ENCODE measurements around the gene RTCA. TPM values are rescaled to one million over a fixed set of nuclear protein-coding genes. Genes with fewer than 3 reads are reported as not detected.
"Not testable (repeated sequence)": the region's sequence is repeated elsewhere in the genome, so short reads cannot be mapped to it uniquely, and the experiment has no call there.

Gene RTCA
- polyA plus RNA-seq, 2 of the 4 experiments (the other 2 are of a cell fraction), result 23.8 to 39.5 TPM

DNA sequence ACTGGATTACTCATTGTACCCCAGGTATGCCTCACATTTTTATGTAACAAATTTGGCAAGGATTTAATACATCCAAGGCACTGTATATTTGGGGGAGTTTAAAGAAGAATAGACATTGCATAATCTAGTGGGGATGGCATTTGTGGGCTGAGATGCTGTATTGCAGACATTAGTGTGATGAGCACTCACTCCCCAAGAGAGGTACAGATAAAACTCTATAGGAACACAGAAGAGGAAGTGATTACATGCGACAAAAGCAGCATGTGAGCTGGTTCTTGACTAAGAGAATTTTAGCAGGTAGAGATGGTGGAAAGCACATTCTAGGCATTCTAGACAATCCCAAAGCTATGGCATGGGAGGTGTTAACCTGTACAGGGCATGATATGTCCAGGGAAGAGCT lies 62.1 kb downstream of the RTCA start (continued):
- TF ChIP-seq, protein P1, sequence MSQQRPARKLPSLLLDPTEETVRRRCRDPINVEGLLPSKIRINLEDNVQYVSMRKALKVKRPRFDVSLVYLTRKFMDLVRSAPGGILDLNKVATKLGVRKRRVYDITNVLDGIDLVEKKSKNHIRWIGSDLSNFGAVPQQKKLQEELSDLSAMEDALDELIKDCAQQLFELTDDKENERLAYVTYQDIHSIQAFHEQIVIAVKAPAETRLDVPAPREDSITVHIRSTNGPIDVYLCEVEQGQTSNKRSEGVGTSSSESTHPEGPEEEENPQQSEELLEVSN (IDR thresholded peaks at IDR 0.05; ENCODE audit: borderline replicate concordance, low read depth), result no peak
- no peak for TF ChIP-seq KDM5A (IDR thresholded peaks at IDR 0.05)
- TF ChIP-seq RARB (CRISPR knock-in tag; IDR thresholded peaks at IDR 0.05), result no peak
- TF ChIP-seq RAD21 (conservative IDR thresholded peaks at IDR 0.05 in 1 of 2, IDR thresholded peaks at IDR 0.05 in 1 of 2), result no peak
- TF ChIP-seq FOXS1 (CRISPR knock-in tag; IDR thresholded peaks at IDR 0.05), result no peak

DNA sequence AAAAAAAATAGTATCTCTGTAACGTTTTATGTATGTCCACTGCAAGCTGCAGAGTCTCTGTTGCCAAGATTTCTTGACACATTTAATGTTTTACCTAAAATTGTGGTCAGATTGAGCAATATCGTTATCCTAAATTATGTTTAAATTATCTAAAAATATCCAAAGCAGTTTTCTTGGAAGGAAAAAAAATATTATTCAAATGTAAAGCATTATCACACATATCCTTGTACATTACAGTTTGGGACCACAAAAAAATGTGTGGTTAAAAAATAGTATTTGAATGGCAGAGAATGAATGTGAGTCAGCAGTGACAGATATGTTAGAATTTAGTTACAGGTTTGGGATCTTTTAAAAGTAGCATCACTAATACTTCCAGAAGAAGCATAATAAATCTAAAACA lies 65.1 kb downstream of the RTCA start:
- H3K4me1 ChIP-seq; CTCF ChIA-PET; ATAC-seq; POLR2A ChIA-PET; DNase-seq (ENCODE audit: low read depth in 1 of 2, low spot score in 1 of 2); H3K27ac ChIP-seq; H3K9me3 ChIP-seq; H3K4me3 ChIP-seq; H3K4me2 ChIP-seq; FAIRE-seq: not testable (repeated sequence)
- 8% methylated on average over 2 of the region's 2 CpGs for WGBS (ENCODE audit: missing lambda C conversion rate)

DNA sequence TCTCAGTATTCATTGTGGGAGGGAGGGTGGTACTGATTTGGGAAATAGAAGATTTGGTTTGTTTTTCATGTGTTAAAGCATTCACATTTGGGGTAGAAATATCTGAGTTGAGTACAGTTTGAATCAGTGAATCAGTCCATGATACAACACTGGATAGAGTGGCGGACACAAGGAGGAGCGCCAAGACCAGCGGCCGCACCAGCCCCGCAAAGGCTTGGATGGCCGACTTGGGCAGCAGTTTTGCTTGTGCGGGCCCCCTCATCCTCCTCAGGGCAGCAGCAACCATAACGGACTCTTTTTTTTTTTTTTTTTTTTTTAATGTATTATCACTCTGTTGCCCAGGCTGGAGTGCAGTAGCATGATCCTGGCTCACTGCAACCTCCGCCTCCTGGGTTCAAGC lies 66.3 kb downstream of the RTCA start:
- DNase-seq (ENCODE audit: low read depth in 1 of 2, low spot score in 1 of 2), result no peak
- 73% methylated on average over 9 of the region's 9 CpGs for WGBS (ENCODE audit: missing lambda C conversion rate)
- Histone ChIP-seq H3K9me3 (no peaks in the 10 kb centered on the region), H3K4me2 (no peak overlapping the region), H3K27ac (no peak overlapping the region), H3K4me1 (no peaks in the 10 kb centered on the region), H3K4me3 (no peak overlapping the region)
- no peak for FAIRE-seq
- ChIA-PET POLR2A (no interaction called here), CTCF (no interaction called here)
- TF ChIP-seq HOXB5 (CRISPR knock-in tag; IDR thresholded peaks at IDR 0.05) (no peak), NR3C1 (IDR thresholded peaks at IDR 0.05) (no peak), CBX8 (IDR thresholded peaks at IDR 0.05) (no peak), KDM5A (IDR thresholded peaks at IDR 0.05) (no peak), FOSB (CRISPR knock-in tag; IDR thresholded peaks at IDR 0.05) (no peak), ZFP36 (IDR thresholded peaks at IDR 0.05; ENCODE audit: borderline replicate concordance, partially characterized antibody) (no peak), TFCP2L1 (CRISPR knock-in tag; IDR thresholded peaks at IDR 0.05) (no peak), RAD21 (conservative IDR thresholded peaks at IDR 0.05 in 1 of 2, IDR thresholded peaks at IDR 0.05 in 1 of 2) (no peak), CHD2 (IDR thresholded peaks at IDR 0.05; ENCODE audit: low read length, partially characterized antibody) (no peak), ESRRA (IDR thresholded peaks at IDR 0.05; ENCODE audit: borderline replicate concordance, low read length) (no peak), EP300 (IDR thresholded peaks at IDR 0.05) (no peak), RFX5 (IDR thresholded peaks at IDR 0.05) (no peak)
- TF ChIP-seq, protein P2, sequence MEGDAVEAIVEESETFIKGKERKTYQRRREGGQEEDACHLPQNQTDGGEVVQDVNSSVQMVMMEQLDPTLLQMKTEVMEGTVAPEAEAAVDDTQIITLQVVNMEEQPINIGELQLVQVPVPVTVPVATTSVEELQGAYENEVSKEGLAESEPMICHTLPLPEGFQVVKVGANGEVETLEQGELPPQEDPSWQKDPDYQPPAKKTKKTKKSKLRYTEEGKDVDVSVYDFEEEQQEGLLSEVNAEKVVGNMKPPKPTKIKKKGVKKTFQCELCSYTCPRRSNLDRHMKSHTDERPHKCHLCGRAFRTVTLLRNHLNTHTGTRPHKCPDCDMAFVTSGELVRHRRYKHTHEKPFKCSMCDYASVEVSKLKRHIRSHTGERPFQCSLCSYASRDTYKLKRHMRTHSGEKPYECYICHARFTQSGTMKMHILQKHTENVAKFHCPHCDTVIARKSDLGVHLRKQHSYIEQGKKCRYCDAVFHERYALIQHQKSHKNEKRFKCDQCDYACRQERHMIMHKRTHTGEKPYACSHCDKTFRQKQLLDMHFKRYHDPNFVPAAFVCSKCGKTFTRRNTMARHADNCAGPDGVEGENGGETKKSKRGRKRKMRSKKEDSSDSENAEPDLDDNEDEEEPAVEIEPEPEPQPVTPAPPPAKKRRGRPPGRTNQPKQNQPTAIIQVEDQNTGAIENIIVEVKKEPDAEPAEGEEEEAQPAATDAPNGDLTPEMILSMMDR (IDR thresholded peaks at IDR 0.05), result no peak
- TF ChIP-seq, protein P3, sequence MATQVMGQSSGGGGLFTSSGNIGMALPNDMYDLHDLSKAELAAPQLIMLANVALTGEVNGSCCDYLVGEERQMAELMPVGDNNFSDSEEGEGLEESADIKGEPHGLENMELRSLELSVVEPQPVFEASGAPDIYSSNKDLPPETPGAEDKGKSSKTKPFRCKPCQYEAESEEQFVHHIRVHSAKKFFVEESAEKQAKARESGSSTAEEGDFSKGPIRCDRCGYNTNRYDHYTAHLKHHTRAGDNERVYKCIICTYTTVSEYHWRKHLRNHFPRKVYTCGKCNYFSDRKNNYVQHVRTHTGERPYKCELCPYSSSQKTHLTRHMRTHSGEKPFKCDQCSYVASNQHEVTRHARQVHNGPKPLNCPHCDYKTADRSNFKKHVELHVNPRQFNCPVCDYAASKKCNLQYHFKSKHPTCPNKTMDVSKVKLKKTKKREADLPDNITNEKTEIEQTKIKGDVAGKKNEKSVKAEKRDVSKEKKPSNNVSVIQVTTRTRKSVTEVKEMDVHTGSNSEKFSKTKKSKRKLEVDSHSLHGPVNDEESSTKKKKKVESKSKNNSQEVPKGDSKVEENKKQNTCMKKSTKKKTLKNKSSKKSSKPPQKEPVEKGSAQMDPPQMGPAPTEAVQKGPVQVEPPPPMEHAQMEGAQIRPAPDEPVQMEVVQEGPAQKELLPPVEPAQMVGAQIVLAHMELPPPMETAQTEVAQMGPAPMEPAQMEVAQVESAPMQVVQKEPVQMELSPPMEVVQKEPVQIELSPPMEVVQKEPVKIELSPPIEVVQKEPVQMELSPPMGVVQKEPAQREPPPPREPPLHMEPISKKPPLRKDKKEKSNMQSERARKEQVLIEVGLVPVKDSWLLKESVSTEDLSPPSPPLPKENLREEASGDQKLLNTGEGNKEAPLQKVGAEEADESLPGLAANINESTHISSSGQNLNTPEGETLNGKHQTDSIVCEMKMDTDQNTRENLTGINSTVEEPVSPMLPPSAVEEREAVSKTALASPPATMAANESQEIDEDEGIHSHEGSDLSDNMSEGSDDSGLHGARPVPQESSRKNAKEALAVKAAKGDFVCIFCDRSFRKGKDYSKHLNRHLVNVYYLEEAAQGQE (IDR thresholded peaks at IDR 0.05), result no peak
- no peak for ATAC-seq

Measured in A549 (cell line).